Stimulated activated CD8-positive, alpha-beta memory T cell treated with anti-CD3 and anti-CD28 coated beads, Interleukin-7, amount 100 ng/mL, for 4 hours (primary cell): ENCODE results near the gene S100A10.

ENCODE experiments used
- DNase-seq, 2 donors: peaks; one replicate each; pipeline ENCODE4 v3.0.0-alpha.2; 2020; ENCODE audit warnings: low read depth in 2 of 2

Gene S100A10

DNA sequence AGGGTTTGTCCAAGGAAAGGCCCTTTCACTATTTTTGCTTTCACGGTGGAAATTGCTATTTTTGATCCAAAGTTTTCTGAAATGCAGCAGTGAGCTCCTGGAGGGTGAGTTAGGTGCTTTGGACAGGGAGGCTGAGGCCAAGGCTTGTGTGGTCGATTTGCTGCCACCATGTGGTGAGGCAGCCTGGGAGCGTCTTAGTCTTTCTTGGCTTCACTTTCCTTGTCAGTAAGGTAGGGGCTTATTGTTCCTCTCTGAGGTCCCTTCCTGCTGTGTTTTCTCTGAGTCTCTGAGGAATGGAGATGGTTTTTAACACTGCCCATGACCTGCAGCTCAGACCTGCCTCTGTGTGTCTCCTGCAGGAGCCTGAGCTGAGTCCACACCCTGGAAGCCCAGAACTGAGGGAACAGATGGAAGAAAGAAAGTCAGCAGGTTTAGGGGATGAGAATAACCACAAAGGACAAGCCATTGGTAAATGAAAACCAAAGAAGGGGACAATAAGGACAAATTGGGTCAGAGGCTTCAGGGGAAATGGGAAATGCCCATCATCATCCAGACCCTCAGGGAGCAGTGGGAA, 20.1 kb upstream of the S100A10 start:
- DNase-seq: no peak

DNA sequence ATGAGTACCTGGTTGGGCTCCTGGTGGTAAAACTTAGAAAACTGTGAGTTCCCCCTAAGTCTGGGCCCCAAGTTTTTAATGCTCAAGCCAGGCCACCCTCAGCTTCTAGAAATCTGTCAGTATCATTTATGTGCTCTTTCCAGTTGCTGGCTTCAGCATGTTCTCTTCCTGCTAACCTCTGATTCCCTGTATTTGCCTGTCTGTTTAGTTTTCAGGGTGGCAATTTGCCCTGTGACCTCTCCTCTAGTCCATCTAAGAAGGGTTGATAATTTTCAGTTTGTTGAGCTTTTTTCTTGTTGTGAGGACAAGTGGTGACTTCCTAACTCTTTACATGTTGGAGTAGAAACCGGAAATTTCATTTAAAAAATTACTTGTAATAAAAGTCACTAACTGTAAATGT, 16.0 kb upstream of the S100A10 start:
- DNase-seq: no peak

DNA sequence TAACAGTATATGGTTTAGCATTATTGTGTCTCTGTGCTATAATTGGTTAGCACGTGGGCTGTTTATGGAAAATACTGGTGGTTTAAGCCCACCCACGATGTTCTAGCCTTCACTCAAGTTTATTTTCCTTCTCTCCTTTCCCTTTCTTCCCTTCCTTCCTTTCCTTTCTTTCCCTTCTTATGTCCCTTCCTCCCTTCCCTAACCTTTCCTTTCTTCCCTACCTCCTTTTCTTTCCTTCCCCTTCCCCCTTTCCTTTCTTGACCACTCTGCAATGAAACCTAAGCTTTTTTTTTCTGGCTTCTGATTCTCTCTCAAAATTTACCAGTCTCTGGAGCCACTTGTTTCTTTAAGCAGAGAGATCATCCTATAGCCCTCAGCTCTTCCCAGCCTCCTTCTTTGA, 13.4 kb upstream of the S100A10 start:
- DNase-seq: no peak

DNA sequence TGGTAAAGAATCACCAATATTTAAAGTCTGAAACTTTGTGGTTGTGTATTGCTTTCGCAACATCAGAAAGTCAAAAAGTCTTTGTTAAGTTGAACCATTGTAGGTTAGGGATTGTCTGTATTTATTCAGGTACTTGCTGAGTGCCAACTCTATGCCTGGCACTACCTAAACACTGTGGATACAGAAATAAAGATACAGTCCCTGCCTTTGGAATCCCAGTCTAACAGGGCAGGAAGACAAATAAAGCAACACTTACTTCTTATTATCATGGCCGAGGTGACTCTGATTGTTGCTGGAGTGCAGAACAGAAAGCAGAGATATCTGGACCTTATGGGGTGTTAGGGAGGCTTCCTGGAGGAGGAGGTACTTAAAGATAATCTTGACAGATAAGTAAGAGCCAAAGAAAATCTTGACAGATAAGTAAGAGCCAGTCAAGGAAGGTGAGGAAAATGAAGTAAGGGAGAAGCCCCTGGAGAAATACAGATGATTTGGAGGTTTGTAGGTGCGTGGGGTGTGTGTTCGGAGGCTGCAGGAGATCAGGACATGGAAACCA, 11.8 kb upstream of the S100A10 start:
- DNase-seq: no peak

DNA sequence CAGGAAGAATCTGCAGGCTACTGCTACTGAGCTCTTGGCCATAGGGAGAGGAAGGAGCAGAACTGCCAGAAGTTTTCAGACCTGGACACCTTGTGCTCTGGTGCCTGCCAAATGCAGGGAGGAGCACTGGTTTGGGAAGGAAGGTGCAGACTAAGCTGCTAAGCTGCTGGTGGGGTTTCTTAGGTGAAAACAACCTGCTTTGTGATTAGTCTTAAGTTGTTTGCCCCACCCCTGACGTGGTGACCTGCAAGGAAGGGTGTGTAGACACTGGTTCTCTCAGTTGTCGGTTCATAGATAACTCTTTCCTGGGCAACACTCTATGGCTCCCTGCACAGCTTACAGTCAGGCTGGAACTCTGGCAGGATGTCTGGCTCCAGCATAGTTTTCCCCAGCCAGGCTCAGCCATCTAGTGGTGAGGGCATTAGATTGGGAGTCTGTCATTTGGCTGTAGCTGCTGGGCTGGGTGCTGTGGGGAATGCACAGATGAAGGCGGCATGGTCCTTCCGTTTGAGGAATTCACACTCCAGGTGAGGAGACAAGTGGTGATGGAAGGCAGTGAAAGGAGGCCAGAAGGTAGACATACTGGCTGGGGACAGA, 10.3 kb upstream of the S100A10 start:
- no peak for DNase-seq

DNA sequence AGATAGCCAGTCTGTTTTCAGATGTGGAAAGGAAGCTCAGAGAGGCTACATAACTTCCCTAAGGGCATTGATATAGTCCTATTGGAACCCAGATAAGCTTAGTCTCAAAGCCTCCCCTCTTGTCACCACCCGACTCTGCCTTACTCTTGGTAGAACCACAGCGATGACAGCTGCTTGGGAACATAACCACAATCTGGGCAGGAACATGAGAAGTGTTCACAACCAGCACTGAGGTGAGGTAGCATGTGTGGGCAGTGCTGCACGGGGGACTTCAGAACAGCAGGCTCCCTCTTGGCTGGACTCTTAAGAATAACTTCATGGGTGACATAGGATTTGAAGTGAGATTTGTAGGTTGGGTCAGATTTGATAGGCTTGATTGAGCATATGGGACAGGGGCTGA, 9.3 kb upstream of the S100A10 start:
- DNase-seq: no peak

DNA sequence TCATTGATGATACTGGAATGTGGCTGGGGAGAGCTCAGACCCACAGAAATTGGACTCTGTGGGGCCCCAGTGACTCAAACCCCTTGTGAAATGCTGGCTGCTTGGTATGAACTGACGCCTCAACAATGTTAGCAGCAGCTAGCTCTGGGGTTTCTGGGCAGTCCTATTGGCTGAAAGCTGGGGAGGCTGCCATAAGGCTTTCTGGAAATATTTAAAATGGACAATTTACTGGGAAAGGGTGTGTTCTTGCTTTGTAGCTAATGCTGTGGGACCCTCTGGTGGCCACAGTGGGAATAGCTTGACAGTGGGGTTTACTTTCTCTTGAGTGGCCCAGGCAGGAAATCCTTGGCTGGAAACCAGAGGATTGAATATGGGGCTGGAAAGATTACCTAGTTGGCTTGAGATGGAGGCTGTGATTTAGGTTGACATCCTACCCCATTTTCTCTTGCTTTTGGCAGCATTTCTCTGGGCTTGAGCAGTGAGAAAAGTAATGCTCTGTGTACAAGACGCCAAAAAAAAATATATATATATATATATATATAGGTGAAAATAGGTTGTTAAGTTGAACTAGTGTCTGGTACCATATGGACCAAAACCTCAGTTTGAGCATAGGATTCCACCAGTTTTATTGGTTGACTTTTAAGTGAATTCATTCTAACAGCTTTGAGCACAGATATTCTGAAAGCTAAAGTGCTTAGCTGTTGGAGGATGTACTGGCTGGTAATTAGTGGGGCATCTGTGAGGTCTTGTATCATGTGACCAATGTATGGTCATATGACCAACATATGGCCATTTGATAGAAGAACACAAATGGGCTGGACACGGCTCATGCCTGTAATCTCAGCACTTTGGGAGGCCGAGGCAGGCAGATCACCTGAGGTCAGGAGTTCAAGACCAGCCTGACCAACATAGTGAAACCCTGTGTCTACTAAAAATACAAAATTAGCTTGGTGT, 8.2 kb upstream of the S100A10 start:
- DNase-seq: peak; percentile 57 to 70

DNA sequence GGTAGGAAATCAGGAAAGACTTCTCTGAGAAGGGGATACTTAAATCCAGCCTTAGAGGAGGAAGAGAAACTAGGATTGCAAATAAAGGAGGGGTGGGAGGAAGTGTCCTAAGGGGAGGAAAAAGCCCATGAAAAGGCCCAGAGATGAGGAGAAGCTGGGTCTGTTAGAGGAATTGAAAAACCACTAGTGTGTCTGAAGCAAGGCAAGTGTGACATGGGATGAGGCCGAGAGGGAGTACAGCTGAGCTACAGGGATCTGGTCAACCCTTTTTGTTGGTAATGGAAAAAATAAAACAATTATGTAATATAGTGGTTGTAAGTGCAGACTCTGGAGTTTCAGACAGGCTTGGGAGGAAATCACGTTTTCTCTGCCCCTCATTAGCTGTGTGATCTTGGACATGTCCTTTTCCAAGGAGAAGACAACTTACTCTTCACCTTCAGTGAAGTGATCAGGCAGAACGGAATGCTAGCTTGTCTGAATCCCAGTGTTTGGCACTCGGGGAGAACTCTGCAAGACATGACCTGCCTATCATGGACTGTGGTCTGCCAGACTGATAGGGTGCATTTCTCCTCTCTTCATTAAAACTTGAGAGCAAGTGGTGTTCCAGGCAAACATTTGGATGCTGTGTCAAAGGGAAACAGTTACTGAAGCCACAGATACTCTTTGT, 7.4 kb upstream of the S100A10 start:
- DNase-seq: no peak

DNA sequence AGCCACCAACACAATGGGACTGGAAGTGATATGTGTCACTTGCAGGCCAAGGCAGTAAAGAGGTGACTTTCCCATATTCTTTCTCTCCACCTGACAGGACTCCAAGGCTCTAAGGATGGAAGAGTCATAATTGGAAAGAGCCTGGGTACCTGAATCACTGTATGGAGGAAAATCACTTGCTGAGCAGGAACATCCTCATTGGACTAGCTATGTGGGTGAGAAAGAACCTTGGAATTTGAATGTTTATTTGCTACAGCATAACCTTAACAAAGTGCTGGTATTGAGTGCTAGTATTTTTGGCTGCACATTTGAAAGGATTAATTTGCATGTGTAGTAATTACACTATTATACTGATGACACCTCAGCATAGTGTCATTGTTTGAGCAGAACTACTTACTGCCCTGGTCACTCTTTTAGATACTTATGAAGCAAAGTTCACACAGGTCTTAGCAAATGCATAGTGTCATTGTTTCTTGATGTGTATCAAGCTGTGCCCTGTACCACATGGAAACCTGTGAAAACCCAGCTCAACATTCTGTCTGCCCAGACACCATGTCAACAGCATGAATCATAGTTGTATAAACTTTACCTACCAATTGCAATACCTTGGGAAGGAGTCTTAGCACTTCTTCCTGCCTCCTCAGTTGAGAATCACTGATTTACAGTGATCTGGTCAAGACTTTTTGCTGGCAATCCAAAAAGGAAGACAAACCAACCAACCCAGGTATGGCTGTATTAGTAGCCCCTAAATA, 5.1 kb upstream of the S100A10 start:
- DNase-seq: no peak

DNA sequence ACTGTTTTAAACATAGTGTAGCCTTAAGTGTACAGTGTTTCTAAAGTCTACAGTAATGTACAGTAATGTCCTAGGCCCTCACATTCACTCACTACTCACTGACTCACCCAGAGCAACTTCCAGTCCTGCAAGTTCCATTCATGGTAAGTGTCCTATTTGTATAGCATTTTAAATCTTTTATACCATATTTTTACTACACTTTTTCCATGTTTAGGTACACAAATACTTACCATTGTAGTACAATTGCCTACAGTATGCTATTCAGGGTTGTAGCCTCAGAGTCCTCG, 3.6 kb upstream of the S100A10 start:
- no peak for DNase-seq

DNA sequence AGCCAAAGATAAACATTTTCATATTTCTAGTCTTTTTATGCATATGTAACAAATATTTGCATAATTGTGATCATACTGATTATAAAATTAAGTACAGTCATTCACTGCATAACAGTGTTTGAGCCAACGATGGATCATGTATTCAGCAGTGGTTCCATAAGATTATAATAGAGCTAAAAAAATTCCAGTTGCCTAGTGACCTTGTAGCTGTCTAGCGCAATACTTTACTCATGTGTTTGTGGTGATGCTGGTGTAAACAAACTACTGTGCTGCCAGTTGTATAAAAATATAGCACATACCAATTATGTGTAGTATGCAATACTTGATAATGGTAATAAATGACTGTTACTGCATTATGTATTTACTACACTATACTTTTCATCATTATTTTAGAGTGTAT, 2.1 kb upstream of the S100A10 start:
- no peak for DNase-seq

DNA sequence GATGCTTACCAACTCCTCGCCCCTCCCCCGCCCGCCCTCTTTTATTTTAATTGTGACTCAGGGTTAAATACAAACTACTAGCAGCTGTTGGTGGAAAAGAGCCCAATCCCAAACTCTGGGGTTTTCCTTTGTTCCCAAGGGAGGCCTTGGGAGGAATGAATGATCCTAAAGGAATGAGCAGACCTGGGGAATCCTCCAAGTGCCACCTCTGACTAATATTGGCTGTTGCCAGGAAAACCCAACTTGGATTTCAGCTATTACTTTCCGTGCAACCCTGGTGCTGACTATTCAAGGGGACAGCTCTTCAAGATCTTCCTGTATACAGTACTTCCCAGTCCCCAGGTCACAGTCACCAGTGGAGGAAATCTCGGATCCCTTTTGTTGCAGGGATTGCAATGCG, 1.3 kb upstream of the S100A10 start:
- no peak for DNase-seq

DNA sequence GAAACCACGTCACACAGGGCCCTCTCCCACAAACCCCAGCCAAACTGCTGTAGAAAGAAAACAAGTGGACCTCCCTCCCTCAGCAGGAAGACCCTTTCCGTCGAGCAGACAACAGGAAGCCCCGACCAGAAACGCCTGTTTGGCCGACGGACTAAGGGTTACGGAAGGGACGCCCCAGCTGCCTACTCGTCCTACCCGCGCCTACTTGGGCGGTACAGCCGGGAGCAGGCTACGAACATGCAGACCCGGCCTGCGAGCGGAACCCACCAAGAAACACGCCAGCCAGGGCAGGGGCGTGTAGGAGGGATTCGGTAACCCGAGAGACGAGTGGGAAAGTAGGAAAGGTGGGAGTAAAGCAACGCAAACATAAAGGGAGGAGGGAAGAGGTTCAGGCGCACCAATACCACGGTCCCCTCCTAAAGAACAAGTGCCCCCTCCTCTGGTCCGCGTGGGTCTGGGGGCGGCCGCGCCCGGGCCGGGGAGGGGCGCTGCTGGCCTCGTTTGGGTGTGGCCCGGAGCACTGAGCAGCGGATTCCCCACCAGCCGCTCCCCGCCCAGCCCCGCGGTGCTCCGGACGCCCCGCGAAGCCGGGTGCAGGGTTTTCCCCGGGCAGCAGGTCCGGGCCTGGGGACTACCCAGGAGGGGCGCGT, 450 bp downstream of the S100A10 start:
- DNase-seq: no peak

DNA sequence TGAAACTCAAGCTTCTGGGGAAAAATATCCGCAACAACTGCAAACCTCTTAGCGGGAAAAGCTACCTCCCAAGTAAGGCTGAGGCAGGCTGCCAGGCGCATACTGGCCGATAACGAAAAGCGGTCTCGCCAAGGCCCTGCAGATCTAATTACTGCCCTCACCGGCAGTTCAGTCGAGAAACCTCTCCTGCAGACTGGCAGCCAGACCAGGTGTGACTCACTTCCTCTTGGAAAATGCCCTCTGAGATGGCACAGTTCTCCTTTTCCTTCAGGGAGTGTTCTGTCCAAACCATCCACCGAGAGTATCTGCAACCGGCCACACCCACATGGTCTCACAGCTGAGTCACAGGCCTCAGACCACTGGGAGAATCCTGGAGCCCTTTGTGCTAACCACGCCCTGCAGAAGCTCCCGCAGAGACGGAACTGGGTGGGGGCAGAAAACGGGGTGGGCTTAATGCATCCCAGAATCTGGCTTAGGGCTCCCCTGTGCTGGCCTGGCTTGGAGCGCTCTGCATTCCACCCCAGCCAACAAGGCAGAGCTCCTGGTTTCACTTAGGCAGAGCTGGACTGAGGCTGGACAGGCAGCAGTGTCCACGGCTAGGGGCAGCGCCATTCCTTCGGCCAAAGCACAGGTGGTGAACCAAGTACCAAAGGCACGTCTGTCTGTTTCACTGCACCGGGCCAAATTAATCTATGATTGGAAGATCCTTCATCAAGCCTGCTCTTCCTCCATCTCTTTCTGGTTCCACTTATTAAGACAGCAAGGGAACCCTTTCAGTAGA, 1.2 kb downstream of the S100A10 start:
- DNase-seq: peak in 1 of 2 donors; percentile 26

DNA sequence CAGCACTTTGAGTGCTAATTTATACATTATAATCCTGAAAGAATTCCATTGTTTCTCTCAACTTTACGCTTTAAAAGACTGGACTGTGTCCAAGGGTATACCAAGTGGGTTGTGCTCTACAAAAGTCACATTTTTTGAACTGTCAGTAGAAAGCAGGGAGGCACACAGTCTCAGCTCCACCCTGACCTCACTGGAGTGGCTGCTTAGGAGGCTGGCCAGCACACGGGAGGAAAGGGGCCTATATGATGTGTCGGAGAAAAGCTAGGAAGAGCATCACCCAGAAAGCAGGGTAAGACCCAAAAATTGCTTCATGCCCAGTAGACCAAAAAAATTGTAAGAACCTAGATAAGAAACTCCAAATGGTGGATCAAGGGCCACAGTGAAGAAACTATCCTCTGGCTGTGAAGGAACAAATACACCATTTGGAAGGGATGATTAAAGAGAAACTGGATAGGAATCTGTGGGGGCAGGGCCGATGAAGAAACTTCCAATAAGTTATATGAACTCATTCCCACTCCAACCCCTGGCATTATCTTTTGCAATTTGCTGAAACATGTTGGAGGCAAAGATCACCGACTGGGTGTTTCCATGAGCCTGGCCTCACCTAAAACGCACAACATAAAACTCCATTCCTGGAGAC, 1.9 kb downstream of the S100A10 start:
- DNase-seq: no peak

DNA sequence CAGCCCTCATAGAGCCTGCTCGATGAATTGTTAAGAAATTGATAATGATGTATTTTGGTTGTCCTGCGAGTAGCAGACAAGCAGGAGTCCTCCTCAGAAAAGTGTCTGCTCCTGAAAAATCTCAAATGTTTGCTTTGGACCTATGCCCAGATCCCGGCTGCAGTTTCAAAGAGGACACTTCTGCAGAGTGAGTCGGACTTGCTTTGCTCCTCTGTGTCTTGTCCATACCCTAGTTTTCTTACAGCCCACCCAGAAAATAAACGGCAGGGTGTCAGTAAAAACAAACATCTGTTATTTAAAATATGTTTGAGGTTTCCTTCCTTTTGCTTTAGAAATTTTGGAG, 2.8 kb downstream of the S100A10 start:
- no peak for DNase-seq

DNA sequence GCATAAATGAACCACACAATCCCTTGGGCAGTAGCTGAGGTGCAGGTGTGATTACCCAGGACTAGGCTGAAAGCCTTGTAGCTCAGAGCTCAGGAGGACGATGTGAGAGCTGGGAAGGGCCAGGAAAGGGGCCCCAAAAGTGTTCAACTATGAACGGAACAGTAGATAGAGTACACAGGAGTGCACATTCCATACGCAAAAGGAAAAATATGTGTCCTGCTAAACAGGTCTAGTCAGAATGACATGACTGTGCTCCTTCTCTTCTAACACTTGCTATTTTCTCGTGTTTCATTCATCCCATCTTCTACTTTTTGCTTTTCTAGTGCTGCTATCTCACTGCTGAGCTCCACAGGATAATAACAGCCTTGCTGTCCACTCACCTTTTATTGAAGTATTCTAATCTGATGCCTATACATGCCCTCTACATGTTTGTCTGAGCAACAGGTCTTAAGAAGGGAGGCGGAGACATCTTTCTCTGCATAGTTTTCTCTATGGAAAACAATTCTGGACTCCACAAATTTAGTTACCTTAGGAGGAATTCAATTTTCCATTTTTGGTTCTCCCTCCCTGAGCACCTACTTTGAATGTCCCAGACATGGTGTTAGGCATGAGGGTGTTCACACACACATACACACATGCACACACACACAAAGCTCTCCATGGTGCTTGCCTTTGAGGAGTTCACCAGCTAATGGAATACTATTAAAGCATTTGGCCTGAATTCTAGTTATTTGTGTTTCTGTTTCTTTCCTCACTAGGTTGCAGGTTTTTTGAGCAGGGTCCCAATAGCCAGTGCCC, 3.4 kb downstream of the S100A10 start:
- DNase-seq: no peak

DNA sequence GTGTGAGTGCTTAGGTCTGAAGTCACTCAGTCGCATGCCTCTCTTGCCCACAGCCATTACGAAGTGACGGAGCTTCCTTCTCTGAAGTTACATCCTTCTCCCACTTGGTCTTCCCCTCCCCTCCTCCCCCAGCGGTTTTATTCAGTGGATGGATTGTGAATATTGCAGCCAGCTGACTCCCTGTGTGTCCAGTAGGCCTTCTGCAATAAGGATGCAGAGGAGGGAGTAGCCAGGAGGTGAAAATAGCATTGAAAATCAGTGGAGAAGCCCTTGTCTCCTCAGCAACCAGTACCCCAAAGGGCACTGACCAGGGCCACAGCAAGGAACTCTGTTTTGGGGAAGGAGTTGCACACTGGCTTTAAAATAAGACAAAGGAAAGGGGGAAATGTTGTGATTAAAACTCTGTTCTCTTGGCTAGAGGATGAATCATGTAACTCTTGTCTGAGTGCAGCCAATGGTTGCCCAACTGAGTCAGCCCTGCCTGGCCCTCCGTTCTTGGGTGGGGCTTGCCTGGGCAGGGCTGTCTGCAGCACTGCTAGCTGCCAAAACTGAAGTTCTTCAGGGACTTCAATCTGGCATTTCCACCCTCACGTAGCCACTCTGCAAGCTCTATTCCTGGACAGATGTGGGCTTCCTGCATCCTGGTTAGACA, 4.3 kb downstream of the S100A10 start:
- DNase-seq: peak in 1 of 2 donors; percentile 45
